COLO668 (cell line): ENCODE measurements around the gene SLC17A7.
"Not testable (repeated sequence)": the region's sequence is repeated elsewhere in the genome, so short reads cannot be mapped to it uniquely, and the experiment has no call there.

Source experiments
- DNase-seq: peaks from one replicate; lab custom pipeline; 2025; ENCODE audit not compliant: unreplicated experiment; lab: John Stamatoyannopoulos, UW

The SLC17A7 gene

GRCh38 chr19:49445997-49446396 lies 4.7 kb upstream of the SLC17A7 start:
- no peak for DNase-seq

DNA sequence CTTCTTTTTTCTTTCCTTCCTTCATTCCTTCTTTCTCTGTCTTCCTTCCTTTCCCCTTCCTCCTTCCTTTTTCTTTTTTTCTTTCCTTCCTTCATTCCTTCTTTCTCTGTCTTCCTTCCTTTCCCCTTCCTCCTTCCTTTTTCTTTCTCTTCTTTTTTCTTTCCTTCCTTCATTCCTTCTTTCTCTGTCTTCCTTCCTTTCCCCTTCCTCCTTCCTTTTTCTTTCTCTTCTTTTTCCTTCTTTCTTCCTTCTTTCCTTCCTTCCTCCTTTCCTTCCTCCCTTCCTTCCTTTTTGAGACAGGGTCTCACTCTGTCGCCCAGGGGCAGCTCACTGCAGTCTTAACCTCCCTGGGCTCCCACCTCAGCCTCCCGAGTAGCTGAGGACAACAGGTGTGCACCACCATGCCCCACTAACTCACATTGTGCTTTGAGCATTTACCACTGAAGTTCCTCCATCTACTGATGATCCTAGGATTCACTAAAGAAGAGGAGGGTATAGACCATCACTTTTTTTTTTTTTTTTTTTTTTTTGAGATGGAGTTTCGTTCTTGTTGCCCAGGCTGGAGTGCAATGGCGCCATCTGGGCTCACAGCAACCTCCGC lies 2.9 kb upstream of the SLC17A7 start:
- DNase-seq = not testable (repeated sequence)

- DNase-seq = peak; percentile 94
Measured at GRCh38 chr19:49443366-49444099, 2.2 kb upstream of the SLC17A7 start.

DNA sequence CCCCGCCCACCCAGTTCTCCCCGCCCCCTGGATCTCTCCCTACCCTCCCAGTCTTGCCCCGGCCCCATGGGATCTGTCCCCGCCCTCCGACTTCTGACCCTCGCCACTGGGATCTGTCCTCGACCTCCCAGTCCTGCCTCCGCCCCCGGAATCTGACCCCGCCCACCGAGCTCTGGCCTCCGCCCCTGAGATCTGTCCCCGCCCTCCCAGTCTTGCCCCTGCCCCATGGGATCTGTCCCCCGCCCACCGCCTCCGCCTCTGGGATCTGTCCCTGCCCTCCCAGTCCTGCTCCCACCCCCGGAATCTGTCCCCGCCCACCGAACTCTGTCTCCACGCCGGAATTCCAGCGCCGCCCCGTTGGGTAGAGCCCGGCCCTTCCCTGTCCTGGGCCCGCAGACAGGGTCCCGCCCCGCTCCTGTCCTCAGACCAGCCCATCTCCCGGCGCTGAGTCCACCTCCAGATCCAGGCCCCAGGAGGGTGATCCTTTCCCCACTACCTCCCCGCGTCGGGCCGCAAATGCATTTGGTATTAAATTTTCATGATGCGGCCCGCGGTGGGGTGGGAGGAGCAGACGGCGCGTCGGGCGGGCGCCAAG lies 1.5 kb upstream of the SLC17A7 start:
- DNase-seq = peak; percentile 45

DNA sequence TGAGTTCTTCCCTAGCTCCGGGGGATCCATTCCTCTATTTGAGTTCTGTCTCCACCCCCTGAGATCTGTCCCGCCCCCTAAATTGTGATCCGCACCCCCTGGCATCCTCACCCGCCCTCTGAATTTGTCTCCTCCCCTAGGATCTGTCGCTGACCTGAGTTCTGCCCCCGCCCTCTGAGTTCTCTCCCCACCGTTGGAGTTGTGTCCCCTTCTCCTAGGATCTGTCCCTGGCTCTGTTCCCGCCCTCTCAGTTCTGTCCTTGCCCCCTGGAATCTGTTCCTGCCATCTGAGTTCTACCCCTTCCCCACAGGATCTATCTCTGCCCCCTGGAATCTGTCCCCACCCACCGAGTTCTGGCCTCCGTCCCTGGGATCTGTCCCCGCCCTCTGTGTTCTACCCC lies 1.0 kb upstream of the SLC17A7 start:
- no peak for DNase-seq

DNA sequence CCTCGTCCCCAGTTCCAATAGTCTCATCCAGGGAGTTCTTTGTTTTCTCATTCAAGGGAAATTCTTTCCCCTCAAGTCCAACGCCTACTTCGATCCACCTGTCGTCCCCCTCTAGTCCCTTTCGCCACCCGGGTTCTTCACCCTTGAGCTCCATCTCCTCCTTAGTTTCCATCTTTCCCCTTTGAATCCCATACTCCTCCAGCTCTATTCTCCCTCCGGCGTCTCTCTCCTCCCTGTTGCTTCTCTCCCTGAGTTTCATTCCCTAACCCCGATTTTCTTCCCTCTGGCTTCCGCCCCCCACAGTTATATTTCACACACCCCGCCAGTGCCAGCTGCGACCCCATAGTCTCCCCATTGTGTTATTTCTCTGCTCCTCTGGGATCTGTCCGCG lies 628 bp upstream of the SLC17A7 start:
- no peak for DNase-seq

- DNase-seq = no peak
Measured at GRCh38 chr19:49440439-49441209, 703 bp downstream of the SLC17A7 start.

GRCh38 chr19:49439836-49440235 lies 1.5 kb downstream of the SLC17A7 start:
- no peak for DNase-seq

DNA sequence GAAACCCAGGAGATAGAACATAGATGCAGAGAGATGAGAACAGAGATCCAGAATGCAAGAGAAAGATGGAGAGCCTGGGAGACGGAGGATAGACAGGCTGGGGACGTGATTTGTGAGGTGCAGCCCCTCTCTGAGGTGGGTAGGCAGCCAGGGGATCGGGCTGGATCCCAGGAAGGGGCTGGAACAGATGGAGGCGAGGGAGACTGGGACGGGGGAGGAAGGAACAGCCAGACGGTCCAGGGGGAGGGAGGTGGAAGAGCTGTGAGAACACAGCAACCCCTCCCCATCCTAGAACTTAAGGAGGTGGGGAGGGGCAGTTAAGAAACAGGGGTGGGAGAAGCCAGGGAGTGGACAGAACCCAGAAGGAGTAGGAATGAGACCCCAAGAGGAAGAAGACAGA lies 3.1 kb downstream of the SLC17A7 start:
- no peak for DNase-seq

DNA sequence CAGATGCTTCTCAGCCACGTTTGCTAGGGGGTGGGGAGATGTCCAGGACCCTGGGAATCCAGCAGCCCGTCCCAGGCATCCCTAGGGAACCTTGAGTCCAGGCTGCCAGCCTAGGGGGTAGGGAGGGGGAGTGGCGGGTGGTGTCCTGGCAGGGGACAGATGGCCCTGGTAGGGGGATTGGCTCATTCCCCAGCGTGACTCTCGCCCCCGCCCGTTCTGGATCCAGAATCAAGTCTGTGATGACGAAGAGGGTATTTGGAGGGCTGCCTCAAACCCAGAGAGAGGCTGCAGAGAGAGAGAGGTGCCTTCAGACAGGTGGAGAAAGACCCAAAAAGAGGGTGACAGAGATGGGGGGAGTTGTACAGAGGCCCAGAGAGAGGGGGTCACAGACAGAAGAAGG lies 4.1 kb downstream of the SLC17A7 start:
- DNase-seq = no peak

GRCh38 chr19:49436381-49437017 lies 4.8 kb downstream of the SLC17A7 start:
- DNase-seq = peak; percentile 37

DNA sequence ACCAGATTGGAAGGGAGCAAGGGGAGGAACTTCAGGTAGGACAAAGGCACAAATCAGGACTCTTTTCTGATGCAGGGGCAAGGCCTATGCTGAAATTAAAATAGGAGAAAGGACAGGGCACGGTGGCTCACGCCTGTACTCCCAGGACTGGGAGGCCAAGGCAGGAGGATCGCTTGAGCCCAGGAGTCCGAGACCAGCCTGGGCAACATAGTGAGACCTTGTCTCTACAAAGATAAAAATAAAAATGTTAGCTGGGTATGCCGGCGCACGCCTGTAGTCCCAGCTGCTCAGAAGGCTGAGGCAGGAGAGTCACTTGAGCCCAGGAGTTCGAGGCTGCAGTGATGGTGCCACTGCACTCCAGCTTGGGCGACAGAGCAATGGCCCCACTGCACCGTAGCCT lies 5.7 kb downstream of the SLC17A7 start:
- DNase-seq = no peak

- DNase-seq = no peak
Measured at GRCh38 chr19:49434907-49435583, 6.3 kb downstream of the SLC17A7 start.

DNA sequence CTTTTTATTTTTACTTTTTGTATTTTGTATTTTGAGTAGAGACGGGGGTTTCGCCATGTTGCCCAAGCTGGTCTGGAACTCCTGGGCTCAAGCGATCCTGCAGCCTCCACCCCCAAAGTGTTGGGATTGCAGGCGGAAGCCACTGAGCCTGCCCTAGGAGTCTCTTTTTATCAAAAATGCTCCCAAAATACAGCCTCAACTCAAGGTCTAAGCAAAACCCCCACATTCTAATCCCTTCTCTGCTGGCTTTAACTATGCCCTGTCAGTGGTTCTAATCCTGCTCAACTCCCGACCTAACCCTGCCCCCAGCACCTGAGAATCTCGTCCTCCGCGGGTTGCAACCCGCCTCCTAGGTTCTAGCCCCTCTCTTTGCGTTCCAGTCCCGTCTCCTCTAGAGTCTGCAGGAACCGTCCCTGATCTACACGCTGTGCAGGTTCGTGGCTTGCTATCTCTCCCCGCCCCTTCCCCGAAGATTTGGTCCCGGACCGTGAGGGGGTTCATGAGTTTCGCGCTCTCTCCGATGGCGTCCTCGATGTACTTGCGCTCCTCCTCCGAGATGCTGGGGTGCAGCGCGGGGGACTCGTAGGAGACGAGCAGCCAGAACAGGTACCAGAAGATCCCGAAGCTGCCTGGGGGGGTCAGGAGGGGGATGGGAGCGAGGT lies 8.0 kb downstream of the SLC17A7 start:
- no peak for DNase-seq

GRCh38 chr19:49432141-49433073 lies 8.9 kb downstream of the SLC17A7 start:
- peak; percentile 22 for DNase-seq

DNA sequence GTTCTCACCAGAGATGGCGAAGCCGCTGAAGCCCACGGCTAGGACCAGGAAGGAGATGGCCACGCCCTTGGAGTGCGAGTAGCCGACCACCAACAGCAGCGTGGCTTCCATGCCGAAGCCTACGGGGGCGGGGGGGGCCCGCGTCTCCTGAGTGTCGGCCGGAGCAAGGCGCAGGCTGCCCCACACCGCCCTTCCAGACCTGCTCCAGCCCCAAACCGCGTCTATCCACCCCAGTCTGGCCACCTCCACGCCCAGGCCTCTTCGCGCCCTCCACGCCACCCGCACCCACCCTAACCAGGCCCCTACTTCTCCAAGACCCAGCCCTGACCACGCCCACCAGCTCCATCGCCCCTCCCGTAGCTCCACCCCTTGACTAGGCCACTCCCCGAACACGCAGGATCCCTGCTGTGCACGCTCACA lies 10.0 kb downstream of the SLC17A7 start:
- DNase-seq = no peak

DNA sequence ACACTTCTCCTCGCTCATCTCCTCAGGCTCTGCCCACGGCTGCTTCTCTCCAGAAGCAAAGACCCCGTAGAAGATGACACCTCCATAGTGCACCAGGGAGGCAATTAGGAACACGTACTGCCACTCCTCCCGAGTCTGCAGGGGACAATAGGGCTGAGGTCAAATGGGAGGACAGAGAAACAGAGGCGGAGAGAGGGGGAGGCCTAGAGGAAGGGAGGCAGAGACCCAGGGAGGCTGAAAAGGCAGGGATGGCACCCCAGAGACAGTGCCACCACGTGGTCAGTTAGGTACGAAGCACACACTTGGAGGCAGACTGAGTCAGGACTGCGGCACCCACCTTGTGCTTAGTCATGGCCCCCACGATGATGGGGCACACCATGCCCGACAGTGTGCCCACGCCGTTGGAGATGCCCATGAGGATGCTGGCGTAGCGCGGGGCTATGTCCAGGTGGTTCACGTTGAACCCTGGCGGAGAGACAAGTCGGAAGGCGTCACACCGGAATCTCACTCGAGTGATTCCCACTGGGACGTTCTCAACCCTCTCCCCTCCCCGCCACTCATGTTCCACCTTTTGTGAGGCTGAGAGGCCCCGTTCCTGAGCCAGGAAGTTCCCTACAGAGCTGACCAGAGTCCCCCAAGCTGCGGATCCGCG lies 10.5 kb downstream of the SLC17A7 start:
- peak; percentile 13 for DNase-seq

GRCh38 chr19:49430172-49430677 lies 11.1 kb downstream of the SLC17A7 start:
- DNase-seq = no peak
